Ovary (tissue), 9 donors: ENCODE data around the gene NPFFR1. TPM values are rescaled to one million over a fixed set of nuclear protein-coding genes. Genes with fewer than 3 reads are reported as not detected.
A peak's percentile ranks its signal among the peaks of the same experiment; 100 is the strongest.

Experiments
- DNase-seq, 5 donors: peaks; one replicate each; pipeline ENCODE4 v3.0.0-alpha.2; 2019 to 2020
- H3K27ac ChIP-seq, 2 donors: fragments of 200-600 bp; one replicate each; pipeline versions ENCODE4 v1.5.1 to v1.8.0; 2019 to 2022
- H3K27me3 ChIP-seq: fragments of 200-600 bp; one replicate; pipeline ENCODE4 v1.8.0; 2022
- H3K36me3 ChIP-seq: fragments of 200-600 bp; sonication (generic); one replicate; pipeline ENCODE4 v1.5.1; 2019
- H3K4me1 ChIP-seq: one replicate; pipeline ENCODE4 v1.8.1; 2013; ENCODE audit warnings: mild to moderate bottlenecking, moderate library complexity; ENCODE audit not compliant: insufficient read depth
- H3K4me3 ChIP-seq: fragments of 200-600 bp; sonication (generic); one replicate; pipeline ENCODE4 v1.5.1; 2017
- H3K9me3 ChIP-seq, 2 donors: fragments of 200-600 bp in 1 of 2; sonication (generic) in 1 of 2; one replicate each; pipeline versions ENCODE4 v1.5.1 to v1.8.1; 2013 to 2019; ENCODE audit warnings: mild to moderate bottlenecking in 1 of 2, moderate library complexity in 1 of 2
- CTCF ChIP-seq, 3 donors: fragments of 450-650 bp in 2 of 3; fragments of 200-600 bp in 1 of 3; IDR thresholded peaks; one replicate each; pipeline versions ENCODE4 v1.5.1 to v1.8.0; 2016 to 2022; ENCODE audit warnings: antibody characterized with exemption in 3 of 3, mild to moderate bottlenecking in 1 of 3
- EP300 ChIP-seq: sonication (generic); formaldehyde crosslinking; IDR thresholded peaks from one replicate; pipeline ENCODE4 v1.6.1; 2017; ENCODE audit warnings: antibody characterized with exemption
- POLR2A ChIP-seq: fragments of 450-650 bp; IDR thresholded peaks from one replicate; pipeline ENCODE4 v1.6.1; 2017; ENCODE audit warnings: antibody characterized with exemption, mild to moderate bottlenecking, moderate library complexity
- WGBS, 3 donors: extraction: QIAGEN DNeasy Blood & Tissue Kit in 1 of 3; methylation state at CpG; one replicate each; pipeline versions ENCODE4 v1.1.5 to v1.1.7; 2013 to 2017; 5-methylcytosine and 5-hydroxymethylcytosine counted together
- intact Hi-C, 4 donors: fragments of 100-400 bp; cut with DNase I; formaldehyde crosslinking; loops; one replicate each; pipeline versions ENCODE4 v1.11.0 to v1.15.1; 2022 to 2023
- polyA plus RNA-seq, 2 donors: library from polyadenylated mRNA; stranded (reverse); fragments of 200-250 nt in 1 of 2; fragments of 350-450 nt in 1 of 2; fragmentation: Illumina TruSeq in 1 of 2; extraction: RNeasy Lipid Tissue Mini Kit (QIAGEN cat#74804) in 1 of 2; gene quantifications; one replicate each; pipeline ENCODE4 v1.2.3, GENCODE V29; 2013 to 2014
- total RNA-seq, 7 donors: library from RNA; depleted of rRNA in 2 of 7; stranded (reverse); fragments of >200 nt in 2 of 7; fragmentation: NEBNext Ultra II Directional in 3 of 7; extraction: Animal tissue kit (Norgen Biotek cat#: 25700) in 3 of 7; gene quantifications; one replicate each; pipeline versions ENCODE4 v1.1.0 to v1.2.4, GENCODE V29; 2016 to 2023
- donor health status: DM: no; HTN: no; CAD: no; lungs with moderate emphysema.
- donor health status: DM: no; HTN: no; CAD: no.
- donor health status: Bipolar disorder and iron deficiency.
- donor health status: DM: yes; HTN: yes; CAD: no.
- donor health status: DM: no; HTN: no; CAD: no.
- donor health status: DM: yes; HTN: yes; CAD: no.

NPFFR1 gene
- total and polyA plus RNA-seq, 9 donors = 0.04 to 1.1 (median 0.20) TPM

GRCh38 chr10:70309661-70310060 is 25.9 kb upstream of the NPFFR1 start:
- intact Hi-C loops = no loop called here
- Histone ChIP-seq H3K4me1 (no peaks in the 10 kb centered on the region), H3K27me3 (no peaks in the 10 kb centered on the region), H3K9me3 (no peaks in the 10 kb centered on the region), H3K27ac (no peak overlapping the region), H3K4me3 (no peak overlapping the region), H3K36me3 (no peaks in the 10 kb centered on the region)
- WGBS, 3 donors = 88 to 94% (median 88%) methylated on average over 7 of the region's 7 CpGs
- TF ChIP-seq CTCF (IDR thresholded peaks at IDR 0.05) = no peak
- no peak for TF ChIP-seq POLR2A
- TF ChIP-seq EP300 = no peak
- DNase-seq = no peak

DNA sequence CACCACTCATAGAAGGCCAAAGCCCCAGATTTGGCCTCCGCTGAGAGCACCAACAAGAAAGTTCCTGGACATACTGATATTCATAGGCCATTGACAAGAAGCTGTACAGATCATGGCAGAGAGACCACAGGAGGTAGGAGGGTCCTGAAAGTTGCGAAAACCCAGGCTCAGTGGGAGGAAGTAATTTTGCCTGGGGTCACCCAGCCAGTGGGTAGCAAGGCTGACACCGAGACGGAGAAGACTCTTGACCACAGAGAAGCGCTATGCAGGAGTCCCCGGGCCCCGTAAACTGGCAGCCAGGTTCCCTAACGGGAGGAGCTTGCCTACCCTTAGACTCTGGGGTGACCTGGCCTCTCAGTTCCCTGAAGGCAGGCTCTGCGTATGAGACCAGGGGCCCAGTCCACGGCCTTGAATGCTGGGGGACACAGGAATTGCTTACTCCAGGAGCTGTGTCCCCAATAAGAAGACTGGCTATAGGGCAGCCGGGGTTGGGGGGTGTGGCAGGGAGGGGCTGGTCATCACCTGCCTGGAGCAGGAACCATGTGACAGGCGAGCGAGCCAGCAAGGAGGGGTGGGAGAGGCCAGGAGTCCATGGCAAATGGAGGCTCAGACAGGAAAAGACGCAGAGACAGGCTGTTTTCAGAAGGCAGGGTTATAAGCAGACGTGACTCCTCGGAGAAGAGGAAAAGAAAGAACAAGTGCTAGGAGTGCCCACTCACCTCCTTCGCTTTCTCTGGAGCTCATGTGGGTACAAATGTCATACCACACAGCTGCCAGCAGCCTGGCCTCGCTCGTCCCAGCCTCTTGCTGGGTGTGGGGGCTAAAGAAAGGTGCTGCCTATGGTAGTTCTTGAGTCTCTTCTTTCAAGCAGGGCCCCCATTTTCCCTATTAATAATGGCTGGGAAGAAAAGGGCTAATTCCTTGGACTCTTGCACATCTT is 24.6 kb upstream of the NPFFR1 start:
- intact Hi-C loops = no loop called here
- TF ChIP-seq POLR2A = no peak
- no peak for TF ChIP-seq EP300
- no peak for TF ChIP-seq CTCF (IDR thresholded peaks at IDR 0.05)
- H3K27me3 ChIP-seq = no peaks in the 10 kb centered on the region
- no peak overlapping the region for H3K4me3 ChIP-seq
- H3K27ac ChIP-seq = no peak overlapping the region
- H3K4me1 ChIP-seq = no peaks in the 10 kb centered on the region
- 94 to 97% (median 96%) methylated on average over 18 to 19 of the region's 19 CpGs for WGBS, 3 donors
- no peaks in the 10 kb centered on the region for H3K9me3 ChIP-seq
- DNase-seq = no peak
- no peaks in the 10 kb centered on the region for H3K36me3 ChIP-seq

GRCh38 chr10:70306886-70307520 is 23.2 kb upstream of the NPFFR1 start:
- intact Hi-C loops = no loop called here
- Histone ChIP-seq H3K27me3 (no peaks in the 10 kb centered on the region), H3K36me3 (no peaks in the 10 kb centered on the region), H3K9me3 (no peaks in the 10 kb centered on the region), H3K4me1 (no peaks in the 10 kb centered on the region), H3K4me3 (no peak overlapping the region), H3K27ac (no peak overlapping the region)
- no peak for TF ChIP-seq EP300
- no peak for TF ChIP-seq CTCF (IDR thresholded peaks at IDR 0.05)
- TF ChIP-seq POLR2A = no peak
- DNase-seq = peak in 1 of 5 donors; percentile 7
- WGBS, 3 donors = 68 to 80% (median 74%) methylated on average over 5 of the region's 5 CpGs

DNA sequence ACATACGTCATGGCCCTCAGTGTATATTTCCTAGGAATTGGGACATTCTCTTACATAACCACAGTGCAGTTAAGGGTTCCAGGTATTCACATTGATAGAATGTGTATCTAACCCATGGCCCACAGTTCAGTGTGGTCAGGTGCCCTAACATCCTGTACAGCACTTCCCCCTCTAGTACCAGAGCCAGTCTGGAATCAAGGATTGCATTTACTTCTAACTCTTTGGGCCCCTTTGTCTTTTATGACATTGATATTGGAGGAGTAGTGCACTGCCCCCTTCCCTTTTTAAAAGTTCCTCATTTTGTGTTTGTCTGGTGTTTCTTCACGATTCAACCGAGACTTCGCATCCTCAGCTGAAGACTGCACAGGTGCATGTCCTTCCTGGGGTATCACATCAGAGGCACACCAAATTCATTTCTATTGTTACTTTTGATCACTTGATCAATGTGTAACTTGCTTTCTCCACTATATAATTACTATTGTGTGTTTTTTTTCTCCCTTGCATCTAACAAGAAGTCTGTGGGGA is 22.4 kb upstream of the NPFFR1 start:
- Histone ChIP-seq H3K27me3 (no peaks in the 10 kb centered on the region), H3K9me3 (no peaks in the 10 kb centered on the region), H3K36me3 (no peaks in the 10 kb centered on the region), H3K4me1 (peaks cover 1% of the 10 kb centered on the region), H3K4me3 (no peak overlapping the region), H3K27ac (no peak overlapping the region)
- 89 to 99% (median 95%) methylated on average over 4 of the region's 4 CpGs for WGBS, 3 donors
- no peak for DNase-seq
- intact Hi-C loops = no loop called here
- TF ChIP-seq POLR2A (no peak), CTCF (IDR thresholded peaks at IDR 0.05) (no peak), EP300 (no peak)
